Vagina (tissue), 2 donors: ENCODE data around the gene HACD4. TPM values are rescaled to one million over a fixed set of nuclear protein-coding genes. Genes with fewer than 3 reads are reported as not detected.

Source experiments
- DNase-seq, 2 donors: peaks; one replicate each; pipeline ENCODE4 v3.0.0-alpha.2; 2017; ENCODE audit errors: extremely low spot score in 2 of 2
- H3K27ac ChIP-seq: fragments of 200-600 bp; sonication (generic); one replicate; pipeline ENCODE4 v1.5.1; 2019
- H3K27me3 ChIP-seq: fragments of 200-600 bp; sonication (generic); one replicate; pipeline ENCODE4 v1.5.1; 2019
- H3K36me3 ChIP-seq, 2 donors: fragments of 200-600 bp; sonication (generic); one replicate each; pipeline ENCODE4 v1.5.1; 2017 to 2019
- H3K4me1 ChIP-seq: fragments of 200-600 bp; sonication (generic); one replicate; pipeline ENCODE4 v1.5.1; 2019
- H3K4me3 ChIP-seq, 2 donors: fragments of 200-600 bp; sonication (generic); 1 replicate in 1 of 2; 2 replicates in 1 of 2; pipeline ENCODE4 v1.5.1; 2016 to 2019
- H3K9me3 ChIP-seq: fragments of 200-600 bp; sonication (generic); one replicate; pipeline ENCODE4 v1.5.1; 2019
- CTCF ChIP-seq, 3 experiments: fragments of 450-650 bp in 2 of 3; fragments of 200-600 bp in 1 of 3; sonication (generic) in 1 of 3; IDR thresholded peaks; one replicate each; pipeline ENCODE4 v1.5.1; 2017 to 2019; ENCODE audit warnings: antibody characterized with exemption in 3 of 3, mild to moderate bottlenecking in 2 of 3, moderate library complexity in 2 of 3
- POLR2A ChIP-seq, 2 donors: fragments of 450-650 bp; IDR thresholded peaks; one replicate each; pipeline ENCODE4 v1.6.1; 2017; ENCODE audit warnings: antibody characterized with exemption in 2 of 2, mild to moderate bottlenecking in 2 of 2, moderate library complexity in 2 of 2
- POLR2AphosphoS5 ChIP-seq, 2 donors: sonication (generic); formaldehyde crosslinking; IDR thresholded peaks; one replicate each; pipeline ENCODE4 v1.9.0; 2017; ENCODE audit warnings: antibody characterized with exemption in 2 of 2, mild to moderate bottlenecking in 2 of 2, low read depth in 1 of 2; ENCODE audit not compliant: insufficient read depth in 1 of 2
- intact Hi-C: fragments of 100-400 bp; cut with DNase I; formaldehyde crosslinking; loops from one replicate; pipeline ENCODE4 v1.15.1; 2023
- total RNA-seq: library from RNA; depleted of rRNA; stranded (reverse); fragments of >200 nt; gene quantifications from one replicate; pipeline ENCODE4 v1.2.3, GENCODE V29; 2016

The HACD4 gene
- total RNA-seq, 1 donor from 2014 or later = 3.2 TPM

- Histone ChIP-seq H3K4me1 (no peaks in the 10 kb centered on the region), H3K27ac (no peak overlapping the region), H3K27me3 (no peaks in the 10 kb centered on the region), H3K4me3 (no peak overlapping the region), H3K36me3 (peaks cover 0 to 3% of the 10 kb centered on the region in 2 donors), H3K9me3 (no peaks in the 10 kb centered on the region)
- TF ChIP-seq POLR2AphosphoS5 (IDR thresholded peaks at IDR 0.05; ENCODE audit: insufficient read depth in 1 of 2, low read depth in 1 of 2) (no peak), CTCF (IDR thresholded peaks at IDR 0.05) (no peak), POLR2A (IDR thresholded peaks at IDR 0.05) (no peak)
- no peak for DNase-seq
- intact Hi-C loops = no loop called here
Measured at GRCh38 chr9:20962536-20963225, 68.8 kb downstream of the HACD4 start.

- Histone ChIP-seq H3K4me1 (peaks cover 6% of the 10 kb centered on the region), H3K9me3 (no peaks in the 10 kb centered on the region), H3K36me3 (peaks cover 0 to 10% of the 10 kb centered on the region in 2 donors), H3K4me3 (no peak overlapping the region), H3K27ac (no peak overlapping the region), H3K27me3 (no peaks in the 10 kb centered on the region)
- intact Hi-C loops = no loop called here
- no peak for DNase-seq
- no peak for TF ChIP-seq POLR2AphosphoS5 (IDR thresholded peaks at IDR 0.05; ENCODE audit: insufficient read depth in 1 of 2, low read depth in 1 of 2)
- no peak for TF ChIP-seq CTCF (IDR thresholded peaks at IDR 0.05)
- no peak for TF ChIP-seq POLR2A (IDR thresholded peaks at IDR 0.05)
Measured at GRCh38 chr9:20950707-20951106, 80.7 kb downstream of the HACD4 start.

Other genes with a start within 250 kb of the HACD4 start
- gene IFNB1, start 46.3 kb upstream of the HACD4 start, total RNA-seq = not detected
- gene IFNW1, start 110.2 kb upstream of the HACD4 start, total RNA-seq = not detected
- not detected for gene IFNA21, start 135.0 kb upstream of the HACD4 start, total RNA-seq
- gene IFNA4, start 155.9 kb upstream of the HACD4 start, total RNA-seq = not detected
- not detected for gene IFNA7, start 170.6 kb upstream of the HACD4 start, total RNA-seq
- gene IFNA10, start 175.5 kb upstream of the HACD4 start, total RNA-seq = not detected
- gene IFNA16, start 185.7 kb upstream of the HACD4 start, total RNA-seq = not detected
- not detected for gene IFNA17, start 196.6 kb upstream of the HACD4 start, total RNA-seq
- not detected for gene IFNA14, start 208.4 kb upstream of the HACD4 start, total RNA-seq